Esophagus (tissue), 2 donors: ENCODE results near the gene PDCD1. TPM values are rescaled to one million over a fixed set of nuclear protein-coding genes. Genes with fewer than 3 reads are reported as not detected.
"Not testable (repeated sequence)": the region's sequence is repeated elsewhere in the genome, so short reads cannot be mapped to it uniquely, and the experiment has no call there.

Experiments used
- H3K27ac ChIP-seq, 2 donors: one replicate each; pipeline ENCODE4 v1.5.1; 2013; ENCODE audit warnings: low read depth in 2 of 2, mild to moderate bottlenecking in 2 of 2, inconsistent platforms in 1 of 2, low read length in 1 of 2, moderate library complexity in 1 of 2
- H3K27me3 ChIP-seq, 2 donors: one replicate each; pipeline ENCODE4 v1.6.1; 2013; ENCODE audit warnings: low read length in 2 of 2, control low read depth in 1 of 2, mild to moderate bottlenecking in 1 of 2; ENCODE audit not compliant: insufficient read depth in 2 of 2, control insufficient read depth in 1 of 2
- H3K36me3 ChIP-seq, 2 donors: one replicate each; pipeline ENCODE4 v1.6.1; 2013; ENCODE audit warnings: low read length in 1 of 2; ENCODE audit not compliant: control insufficient read depth in 2 of 2, insufficient read depth in 2 of 2
- H3K4me1 ChIP-seq, 2 donors: one replicate each; pipeline ENCODE4 v1.6.1; 2013; ENCODE audit warnings: low read length in 1 of 2; ENCODE audit not compliant: control insufficient read depth in 2 of 2, insufficient read depth in 2 of 2
- H3K4me3 ChIP-seq, 2 donors: one replicate each; pipeline ENCODE4 v1.5.1; 2013; ENCODE audit warnings: low read length in 2 of 2, mild to moderate bottlenecking in 2 of 2, low read depth in 1 of 2, moderate library complexity in 1 of 2
- H3K9me3 ChIP-seq, 2 donors: one replicate each; pipeline ENCODE4 v1.6.1; 2013; ENCODE audit warnings: mild to moderate bottlenecking in 2 of 2, low read depth in 1 of 2, low read length in 1 of 2, moderate library complexity in 1 of 2; ENCODE audit not compliant: control insufficient read depth in 2 of 2, insufficient read depth in 1 of 2
- WGBS, 2 donors: extraction: QIAGEN DNeasy Blood & Tissue Kit; methylation state at CpG; one replicate each; pipeline ENCODE4 v1.1.7; 2013; 5-methylcytosine and 5-hydroxymethylcytosine counted together
- polyA plus RNA-seq, 2 donors: library from polyadenylated mRNA; stranded (reverse); fragments of 200-250 nt; gene quantifications; one replicate each; pipeline ENCODE4 v1.2.3, GENCODE V29; 2013
- donor health status: healthy with polysubstance abuse.
- donor health status: Bipolar disorder and iron deficiency.

PDCD1 gene
- polyA plus RNA-seq, 2 donors: 0.54 to 0.73 TPM

DNA sequence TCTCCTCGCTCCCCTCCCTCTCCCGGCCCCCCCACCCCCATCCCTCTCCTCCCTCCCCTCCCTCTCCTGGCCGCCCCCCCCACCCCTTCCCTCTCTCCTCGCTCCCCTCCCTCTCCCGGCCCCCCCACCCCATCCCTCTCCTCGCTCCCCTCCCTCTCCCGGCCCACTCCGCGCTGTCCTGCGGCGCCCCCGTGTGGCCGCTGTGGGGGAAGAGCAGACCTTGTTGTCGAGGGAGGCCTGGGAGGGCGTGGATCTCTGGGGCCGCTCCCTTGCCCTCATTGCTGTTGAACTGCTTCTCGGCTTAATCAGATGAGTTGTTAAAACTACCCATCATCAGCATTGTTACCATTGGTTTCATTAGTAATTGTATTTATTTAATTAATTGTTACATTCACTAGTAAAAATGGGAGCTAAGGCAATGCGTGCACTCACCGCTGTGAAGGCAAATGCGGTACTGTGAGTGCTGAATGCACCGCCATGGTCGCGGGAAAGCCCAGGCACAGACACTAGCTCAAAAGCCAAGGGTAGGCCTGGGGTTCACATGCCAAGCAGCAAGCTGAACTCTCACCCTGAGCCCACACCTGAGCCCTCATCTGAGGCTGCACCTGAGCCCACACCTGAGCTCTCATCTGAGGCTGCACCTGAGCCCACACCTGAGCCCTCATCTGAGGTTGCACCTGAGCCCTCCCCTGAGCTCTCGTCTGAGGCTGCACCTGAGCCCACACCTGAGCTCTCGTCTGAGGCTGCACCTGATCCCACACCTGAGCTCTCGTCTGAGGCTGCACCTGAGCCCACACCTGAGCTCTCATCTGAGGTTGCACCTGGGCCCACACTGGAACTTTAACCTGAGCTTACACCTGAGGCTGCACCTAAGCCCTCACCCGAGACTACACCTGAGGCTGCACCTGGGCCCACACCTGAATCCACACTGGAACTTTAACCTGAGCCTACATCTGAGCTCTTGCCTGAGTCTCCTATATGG, 19.6 kb upstream of the PDCD1 start:
- H3K27ac ChIP-seq: no peak overlapping the region
- 32 to 35% methylated on average over 24 to 26 of the region's 27 CpGs for WGBS, 2 donors
- H3K36me3 ChIP-seq: no peaks in the 10 kb centered on the region
- H3K9me3 ChIP-seq: no peaks in the 10 kb centered on the region
- H3K27me3 ChIP-seq: no peaks in the 10 kb centered on the region
- H3K4me3 ChIP-seq: no peak overlapping the region
- peaks cover 0 to 11% of the 10 kb centered on the region in 2 donors for H3K4me1 ChIP-seq

DNA sequence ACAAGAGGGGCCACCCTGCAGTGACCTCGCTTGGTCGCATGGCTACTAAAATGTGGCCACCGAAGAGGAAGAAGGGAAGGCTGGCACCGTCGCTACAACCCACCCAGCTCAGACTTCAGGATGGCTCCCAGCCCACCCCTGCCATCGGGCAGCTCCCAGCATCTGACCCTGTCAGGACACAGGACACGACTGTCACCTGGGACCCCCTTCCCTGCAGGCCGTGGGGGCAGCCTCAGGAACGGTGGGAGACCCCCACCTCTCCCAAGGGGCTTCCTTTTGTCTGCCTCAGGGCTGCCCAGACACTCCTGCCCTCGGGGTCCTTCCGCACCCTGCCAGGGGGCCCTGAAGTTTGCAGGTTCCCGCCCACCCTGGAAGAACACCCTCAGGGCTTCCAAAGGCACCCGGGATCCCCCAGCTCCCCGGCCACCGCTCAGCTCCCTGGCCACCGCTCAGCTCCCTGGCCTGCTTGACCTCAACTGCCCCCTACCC, 18.5 kb upstream of the PDCD1 start:
- no peaks in the 10 kb centered on the region for H3K9me3 ChIP-seq
- H3K27ac ChIP-seq: no peak overlapping the region
- peaks cover 0 to 9% of the 10 kb centered on the region in 2 donors for H3K4me1 ChIP-seq
- no peaks in the 10 kb centered on the region for H3K27me3 ChIP-seq
- no peaks in the 10 kb centered on the region for H3K36me3 ChIP-seq
- WGBS, 2 donors: 58 to 67% methylated on average over 12 to 16 of the region's 16 CpGs
- no peak overlapping the region for H3K4me3 ChIP-seq

DNA sequence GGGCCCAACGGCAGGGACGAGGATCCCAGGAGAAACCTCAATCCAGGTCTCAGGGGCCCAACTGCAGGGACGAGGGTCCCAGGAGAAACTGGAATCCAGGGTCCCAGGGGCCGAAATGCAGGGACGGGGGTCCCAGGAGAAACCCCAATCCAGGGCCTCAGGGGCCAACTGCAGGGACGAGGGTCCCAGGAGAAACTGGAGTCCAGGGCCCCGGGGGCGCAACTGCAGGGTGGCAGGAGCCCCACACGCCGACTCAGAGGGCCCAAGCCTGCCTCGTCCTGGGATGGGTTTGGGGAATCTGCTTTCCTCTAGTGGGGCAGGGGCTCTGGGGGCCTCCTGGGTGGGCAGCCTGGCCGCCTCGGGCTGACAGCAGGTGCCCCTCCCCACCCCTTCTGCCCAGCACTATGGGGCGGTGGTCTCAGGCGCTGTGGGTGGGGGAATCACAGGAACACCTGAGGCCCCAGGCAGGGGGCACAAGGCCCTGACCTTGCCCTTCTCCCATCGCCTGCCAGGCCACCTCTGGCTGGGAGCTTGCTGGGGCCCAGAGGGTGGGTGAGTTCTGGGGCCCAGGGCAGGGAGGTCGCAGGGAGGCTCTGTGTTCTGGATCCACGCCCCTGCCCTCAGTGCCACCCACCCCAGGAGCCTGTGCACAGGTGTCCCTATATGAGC, 18.0 kb upstream of the PDCD1 start:
- Histone ChIP-seq H3K4me1 (peaks cover 0 to 5% of the 10 kb centered on the region in 2 donors), H3K27ac (no peak overlapping the region), H3K9me3 (no peaks in the 10 kb centered on the region), H3K27me3 (no peaks in the 10 kb centered on the region), H3K36me3 (no peaks in the 10 kb centered on the region), H3K4me3 (no peak overlapping the region)
- WGBS, 2 donors: 80 to 82% methylated on average over 18 of the region's 18 CpGs

DNA sequence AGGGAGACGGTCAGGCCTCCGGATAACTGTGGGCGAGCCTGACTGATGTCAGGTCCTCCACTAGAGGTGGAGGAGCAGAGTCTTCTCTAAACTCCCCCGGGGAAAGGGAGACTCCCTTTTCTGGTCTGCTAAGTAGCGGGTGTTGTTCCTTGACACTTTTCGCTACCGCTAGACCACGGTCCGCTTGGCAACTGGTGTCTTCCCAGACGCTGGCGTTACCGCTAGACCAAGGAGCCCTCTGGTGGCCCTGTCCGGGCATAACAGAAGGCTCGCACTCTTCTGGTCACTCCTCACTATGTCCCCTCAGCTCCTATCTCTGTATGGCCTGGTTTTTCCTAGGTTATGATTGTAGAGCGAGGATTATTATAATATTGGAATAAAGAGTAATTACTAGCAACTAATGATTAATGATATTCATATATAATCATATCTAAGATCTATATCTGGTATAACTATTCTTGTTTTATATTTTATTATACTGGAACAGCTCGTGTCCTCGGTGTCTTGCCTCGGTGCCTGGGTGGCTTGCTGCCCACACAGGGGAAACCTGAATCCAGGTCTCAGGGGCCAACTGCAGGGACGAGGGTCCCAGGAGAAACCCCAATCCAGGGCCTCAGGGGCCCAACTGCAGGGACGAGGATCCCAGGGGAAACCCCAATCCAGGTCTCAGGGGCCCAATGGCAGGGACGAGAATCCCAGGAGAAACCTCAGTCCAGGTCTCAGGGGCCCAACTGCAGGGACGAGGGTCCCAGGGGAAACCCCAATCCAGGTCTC, 17.2 kb upstream of the PDCD1 start:
- not testable (repeated sequence) for H3K4me1 ChIP-seq, H3K27me3 ChIP-seq, H3K36me3 ChIP-seq, H3K9me3 ChIP-seq, H3K4me3 ChIP-seq, H3K27ac ChIP-seq
- 51 to 67% methylated on average over 20 to 21 of the region's 22 CpGs for WGBS, 2 donors

DNA sequence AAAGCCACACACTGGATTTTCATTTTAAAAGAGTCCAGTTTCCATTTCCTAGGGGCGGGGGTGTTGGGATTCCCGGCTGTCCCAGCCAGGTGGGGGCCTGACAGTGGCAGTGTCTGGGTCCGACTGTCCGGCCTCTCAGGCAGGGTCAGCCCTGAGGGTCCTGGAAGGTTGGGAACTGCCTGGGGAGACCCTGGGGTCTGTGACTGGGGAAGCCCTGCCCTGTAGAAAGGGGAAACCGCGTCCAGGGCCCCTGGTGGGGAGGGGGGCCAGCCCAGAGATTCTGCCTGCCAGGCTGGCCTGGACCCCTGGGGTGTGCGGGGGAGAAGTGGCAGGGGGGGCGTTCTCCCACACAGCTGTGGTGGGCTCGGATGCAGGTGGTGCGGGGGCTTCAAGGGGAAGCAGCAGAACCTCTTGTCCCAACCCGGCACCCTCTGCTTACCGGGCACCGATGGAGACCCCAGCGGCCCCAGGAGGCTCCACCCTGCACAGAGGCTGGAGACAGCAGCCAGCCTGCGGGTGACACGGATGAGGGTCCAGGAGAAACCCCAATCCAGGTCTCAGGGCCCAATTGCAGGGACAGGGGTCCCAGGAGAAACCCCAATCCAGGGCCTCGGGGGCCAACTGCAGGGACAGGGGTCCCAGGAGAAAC, 15.7 kb upstream of the PDCD1 start:
- H3K9me3 ChIP-seq: no peaks in the 10 kb centered on the region
- peaks cover 0 to 4% of the 10 kb centered on the region in 2 donors for H3K4me1 ChIP-seq
- no peaks in the 10 kb centered on the region for H3K36me3 ChIP-seq
- no peaks in the 10 kb centered on the region for H3K27me3 ChIP-seq
- no peak overlapping the region for H3K27ac ChIP-seq
- 92 to 95% methylated on average over 16 to 17 of the region's 17 CpGs for WGBS, 2 donors
- no peak overlapping the region for H3K4me3 ChIP-seq

DNA sequence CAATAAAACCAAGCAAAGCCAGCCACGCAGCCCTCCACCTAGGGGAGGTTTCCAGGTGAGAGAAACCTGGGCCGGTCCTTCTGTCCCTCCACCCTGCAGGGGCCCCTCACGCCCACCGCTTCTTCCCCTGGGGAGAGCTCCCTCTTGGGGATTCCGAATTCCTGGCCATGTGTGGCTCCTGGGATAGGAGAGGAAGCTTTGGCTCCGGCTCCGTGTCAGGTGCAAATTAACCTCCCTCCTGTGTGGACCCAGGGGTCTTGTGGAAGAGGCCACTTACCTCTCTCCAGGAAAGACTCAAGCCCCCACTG, 15.1 kb upstream of the PDCD1 start:
- H3K4me3 ChIP-seq: no peak overlapping the region
- no peaks in the 10 kb centered on the region for H3K36me3 ChIP-seq
- no peaks in the 10 kb centered on the region for H3K27me3 ChIP-seq
- no peak overlapping the region for H3K27ac ChIP-seq
- H3K9me3 ChIP-seq: no peaks in the 10 kb centered on the region
- H3K4me1 ChIP-seq: peaks cover 0 to 4% of the 10 kb centered on the region in 2 donors
- 92 to 96% methylated on average over 7 of the region's 7 CpGs for WGBS, 2 donors

DNA sequence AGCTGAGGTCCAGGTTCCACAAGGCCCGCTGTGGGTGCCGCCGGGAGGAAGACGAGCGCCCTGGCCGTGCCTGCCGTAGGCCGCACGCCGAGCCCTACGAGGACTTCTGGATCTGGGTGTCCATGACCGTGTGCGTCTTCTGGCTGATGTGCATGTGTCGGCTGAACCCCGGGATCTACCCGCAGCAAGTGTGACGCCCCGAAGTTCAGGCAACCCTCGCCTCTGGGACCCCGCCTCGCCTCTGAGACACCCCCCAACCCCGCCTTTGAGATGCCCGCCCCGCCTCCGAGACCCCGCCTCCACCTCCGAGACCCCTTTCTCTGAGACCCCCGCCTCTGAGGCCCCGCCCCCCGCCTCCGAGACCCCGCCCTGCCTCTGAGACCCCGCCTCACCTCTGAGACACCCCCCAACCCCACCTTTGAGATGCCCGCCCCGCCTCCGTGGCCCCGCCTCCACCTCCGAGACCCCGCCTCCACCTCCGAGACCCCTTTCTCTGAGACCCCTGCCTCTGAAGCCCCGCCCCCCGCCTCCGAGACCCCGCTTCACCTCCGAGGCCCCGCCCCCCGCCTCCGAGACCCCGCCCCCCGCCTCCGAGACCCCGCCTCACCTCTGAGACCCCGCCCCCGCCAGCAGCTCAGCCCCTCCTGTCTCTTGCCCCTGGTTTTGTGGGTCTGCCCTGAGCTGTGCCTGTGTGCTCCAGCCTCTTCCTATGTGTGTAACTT, 14.5 kb upstream of the PDCD1 start:
- Histone ChIP-seq H3K9me3 (no peaks in the 10 kb centered on the region), H3K36me3 (no peaks in the 10 kb centered on the region), H3K27ac (no peak overlapping the region), H3K4me1 (peaks cover 0 to 2% of the 10 kb centered on the region in 2 donors), H3K4me3 (no peak overlapping the region), H3K27me3 (no peaks in the 10 kb centered on the region)
- WGBS, 2 donors: 88 to 89% methylated on average over 31 to 54 of the region's 54 CpGs

DNA sequence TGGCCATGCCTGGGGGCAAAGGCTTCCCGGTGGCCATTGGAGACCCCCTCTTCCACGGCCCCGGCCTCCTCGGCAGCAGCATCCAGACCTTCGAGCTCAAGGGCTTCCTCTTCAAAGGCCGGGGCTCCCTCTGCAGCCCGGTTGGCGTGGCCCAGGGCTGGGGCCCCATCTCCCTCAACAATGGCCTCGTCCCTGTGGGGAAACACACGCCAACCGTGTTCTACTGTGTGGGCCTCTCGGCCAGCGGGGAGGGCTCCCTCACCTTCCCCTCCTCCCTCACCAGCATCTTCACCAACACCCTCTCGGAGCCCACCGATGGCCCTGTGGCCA, 13.6 kb upstream of the PDCD1 start:
- Histone ChIP-seq H3K4me3 (no peak overlapping the region), H3K27me3 (no peaks in the 10 kb centered on the region), H3K9me3 (no peaks in the 10 kb centered on the region), H3K4me1 (peaks cover 2 to 3% of the 10 kb centered on the region in 2 donors), H3K27ac (no peak overlapping the region), H3K36me3 (no peaks in the 10 kb centered on the region)
- 85 to 89% methylated on average over 15 of the region's 15 CpGs for WGBS, 2 donors
